Measurements from ENCODE around the gene TBC1D9. TPM values are rescaled to one million over a fixed set of nuclear protein-coding genes. Genes with fewer than 3 reads are reported as not detected.
A peak's percentile ranks its signal among the peaks of the same experiment; 100 is the strongest.

The TBC1D9 gene
- total and polyA plus RNA-seq, 11 donors: 4.6 to 26.5 (median 13.3) TPM

- peaks cover 0 to 30% (median 18%) of the 10 kb centered on the region in 12 donors for H3K4me1 ChIP-seq
- H3K4me3 ChIP-seq: no peak overlapping the region
- H3K27me3 ChIP-seq: no peaks in the 10 kb centered on the region
- H3K36me3 ChIP-seq: no peaks in the 10 kb centered on the region
- no peak for TF ChIP-seq CTCF (IDR thresholded peaks at IDR 0.05)
- no peak for TF ChIP-seq POLR2A (IDR thresholded peaks at IDR 0.05)
- no peaks in the 10 kb centered on the region for H3K9me3 ChIP-seq
- intact Hi-C loops (cut with DNase I): no loop called here
- WGBS, 4 donors: 71 to 80% (median 74%) methylated on average over 4 of the region's 4 CpGs
- ATAC-seq (no peak), DNase-seq (no peak)
- H3K27ac ChIP-seq: no peak overlapping the region
Observed at GRCh38 chr4:140711910-140712309, 44.3 kb downstream of the TBC1D9 start.

GRCh38 chr4:140710908-140711622 is 45.1 kb downstream of the TBC1D9 start:
- H3K4me3 ChIP-seq: no peak overlapping the region
- no peaks in the 10 kb centered on the region for H3K9me3 ChIP-seq
- intact Hi-C loops (cut with DNase I): no loop called here
- H3K27me3 ChIP-seq: no peaks in the 10 kb centered on the region
- ATAC-seq (peak in 2 of 4 donors; percentile 29 to 63), DNase-seq (no peak)
- H3K4me1 ChIP-seq: peaks cover 0 to 32% (median 21%) of the 10 kb centered on the region in 12 donors
- WGBS, 4 donors: 56 to 66% (median 57%) methylated on average over 11 of the region's 11 CpGs
- H3K36me3 ChIP-seq: no peaks in the 10 kb centered on the region
- TF ChIP-seq CTCF (IDR thresholded peaks at IDR 0.05): no peak
- no peak for TF ChIP-seq POLR2A (IDR thresholded peaks at IDR 0.05)
- H3K27ac ChIP-seq: peak overlapping the region in 5 of 12 donors; percentile 1 to 24 (median 16)

- DNase-seq (no peak), ATAC-seq (no peak)
- Histone ChIP-seq H3K36me3 (no peaks in the 10 kb centered on the region), H3K4me3 (no peak overlapping the region), H3K9me3 (no peaks in the 10 kb centered on the region), H3K27me3 (no peaks in the 10 kb centered on the region), H3K4me1 (peaks cover 0 to 43% (median 31%) of the 10 kb centered on the region in 12 donors), H3K27ac (no peak overlapping the region)
- WGBS, 4 donors: 93 to 97% (median 94%) methylated on average over 1 of the region's 1 CpG
- TF ChIP-seq CTCF (IDR thresholded peaks at IDR 0.05) (no peak), POLR2A (IDR thresholded peaks at IDR 0.05) (no peak)
- intact Hi-C loops (cut with DNase I): no loop called here
Observed at GRCh38 chr4:140707325-140707724, 48.9 kb downstream of the TBC1D9 start.

GRCh38 chr4:140706665-140707064 is 49.5 kb downstream of the TBC1D9 start:
- Histone ChIP-seq H3K27ac (no peak overlapping the region), H3K4me1 (peaks cover 0 to 50% (median 31%) of the 10 kb centered on the region in 12 donors), H3K4me3 (no peak overlapping the region), H3K36me3 (no peaks in the 10 kb centered on the region), H3K27me3 (no peaks in the 10 kb centered on the region), H3K9me3 (no peaks in the 10 kb centered on the region)
- no peak for TF ChIP-seq POLR2A (IDR thresholded peaks at IDR 0.05)
- no peak for TF ChIP-seq CTCF (IDR thresholded peaks at IDR 0.05)
- DNase-seq: no peak
- no peak for ATAC-seq
- intact Hi-C loops (cut with DNase I): no loop called here
- 92 to 98% (median 95%) methylated on average over 1 of the region's 1 CpG for WGBS, 4 donors
